ENCODE data around the gene LHFPL6.

The LHFPL6 gene

GRCh38 chr13:39604756-39605155 is 1.8 kb upstream of the LHFPL6 start:
- Mint-ChIP-seq H3K27ac (ENCODE audit: low read depth) (no peak overlapping the region), H3K27me3 (peaks cover 87% of the 10 kb centered on the region), H3K4me1 (peaks cover 6% of the 10 kb centered on the region), H3K9me3 (no peaks in the 10 kb centered on the region), H3K4me3 (no peak overlapping the region), H3K36me3 (ENCODE audit: insufficient read depth) (peaks cover 1% of the 10 kb centered on the region)
- DNase-seq (ENCODE audit: low spot score in 2 of 2) = no peak
- ATAC-seq (replicated peaks; ENCODE audit: extremely low read depth, poor library complexity, severe bottlenecking) = no peak

- DNase-seq (ENCODE audit: low spot score in 2 of 2) = no peak
- Mint-ChIP-seq H3K9me3 (no peaks in the 10 kb centered on the region), H3K36me3 (ENCODE audit: insufficient read depth) (peaks cover 1% of the 10 kb centered on the region), H3K4me3 (peak overlapping the region; percentile 51), H3K27me3 (peaks cover 79% of the 10 kb centered on the region), H3K4me1 (peaks cover 6% of the 10 kb centered on the region), H3K27ac (ENCODE audit: low read depth) (no peak overlapping the region)
- no peak for ATAC-seq (replicated peaks; ENCODE audit: extremely low read depth, poor library complexity, severe bottlenecking)
Observed at GRCh38 chr13:39603424-39603947, 493 bp upstream of the LHFPL6 start.

DNA sequence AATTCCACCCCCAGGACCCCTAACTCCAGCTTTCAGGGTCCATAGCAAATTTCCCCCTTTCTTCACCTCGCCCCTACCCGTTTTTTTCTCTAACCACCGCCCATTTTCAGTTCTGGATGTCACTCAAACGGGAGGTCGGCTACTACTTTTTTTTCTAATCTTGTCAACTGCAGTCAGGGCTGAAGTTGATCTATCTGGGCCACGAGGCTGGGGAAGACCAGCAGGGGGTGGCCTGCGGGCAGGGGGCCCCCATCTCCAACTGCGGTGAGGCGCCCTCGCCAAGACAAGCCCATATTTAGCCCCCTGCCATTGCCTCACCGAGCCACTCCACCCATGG is 748 bp downstream of the LHFPL6 start:
- Mint-ChIP-seq H3K9me3 (no peaks in the 10 kb centered on the region), H3K4me3 (peak overlapping the region; percentile 64), H3K4me1 (peaks cover 6% of the 10 kb centered on the region), H3K36me3 (ENCODE audit: insufficient read depth) (peaks cover 1% of the 10 kb centered on the region), H3K27me3 (peaks cover 70% of the 10 kb centered on the region), H3K27ac (ENCODE audit: low read depth) (no peak overlapping the region)
- DNase-seq (ENCODE audit: low spot score in 2 of 2) (no peak), ATAC-seq (replicated peaks; ENCODE audit: extremely low read depth, poor library complexity, severe bottlenecking) (no peak)

GRCh38 chr13:39601636-39602035 is 1.4 kb downstream of the LHFPL6 start:
- ATAC-seq (replicated peaks; ENCODE audit: extremely low read depth, poor library complexity, severe bottlenecking) = no peak
- Mint-ChIP-seq H3K9me3 (no peaks in the 10 kb centered on the region), H3K27ac (ENCODE audit: low read depth) (no peak overlapping the region), H3K4me1 (peaks cover 6% of the 10 kb centered on the region), H3K27me3 (peaks cover 64% of the 10 kb centered on the region), H3K4me3 (peak overlapping the region; percentile 64), H3K36me3 (ENCODE audit: insufficient read depth) (peaks cover 1% of the 10 kb centered on the region)
- DNase-seq (ENCODE audit: low spot score in 2 of 2) = no peak

DNA sequence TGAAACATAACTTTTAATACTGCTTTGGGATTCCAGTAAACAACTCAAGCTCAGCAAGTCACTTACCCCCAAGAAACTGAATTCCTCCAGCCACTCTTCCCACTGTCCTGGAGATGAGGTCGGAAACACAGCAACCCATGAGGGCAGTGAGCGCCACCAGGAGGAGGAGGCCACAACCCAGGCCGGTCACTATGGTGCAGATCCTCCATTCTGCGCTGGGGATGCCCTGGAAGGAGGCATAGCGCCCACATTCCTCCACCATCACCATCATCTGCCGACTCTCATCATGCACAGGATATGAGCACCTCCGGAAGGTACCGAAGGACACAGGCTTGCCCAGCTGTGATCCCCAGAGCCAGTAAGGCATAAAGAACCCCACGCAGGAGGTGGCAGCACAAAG is 2.2 kb downstream of the LHFPL6 start:
- Mint-ChIP-seq H3K4me1 (peaks cover 6% of the 10 kb centered on the region), H3K9me3 (no peaks in the 10 kb centered on the region), H3K27ac (ENCODE audit: low read depth) (no peak overlapping the region), H3K4me3 (no peak overlapping the region), H3K27me3 (peaks cover 60% of the 10 kb centered on the region), H3K36me3 (ENCODE audit: insufficient read depth) (peaks cover 1% of the 10 kb centered on the region)
- DNase-seq (ENCODE audit: low spot score in 2 of 2) (no peak), ATAC-seq (replicated peaks; ENCODE audit: extremely low read depth, poor library complexity, severe bottlenecking) (no peak)

- ATAC-seq (replicated peaks; ENCODE audit: extremely low read depth, poor library complexity, severe bottlenecking) (no peak), DNase-seq (ENCODE audit: low spot score in 2 of 2) (no peak)
- H3K4me3 Mint-ChIP-seq = no peak overlapping the region
- no peak overlapping the region for H3K27ac Mint-ChIP-seq (ENCODE audit: low read depth)
- no peaks in the 10 kb centered on the region for H3K9me3 Mint-ChIP-seq
- peaks cover 6% of the 10 kb centered on the region for H3K4me1 Mint-ChIP-seq
- H3K27me3 Mint-ChIP-seq = peaks cover 51% of the 10 kb centered on the region
- H3K36me3 Mint-ChIP-seq (ENCODE audit: insufficient read depth) = peaks cover under 1% of the 10 kb centered on the region
Observed at GRCh38 chr13:39599842-39600241, 3.2 kb downstream of the LHFPL6 start.

DNA sequence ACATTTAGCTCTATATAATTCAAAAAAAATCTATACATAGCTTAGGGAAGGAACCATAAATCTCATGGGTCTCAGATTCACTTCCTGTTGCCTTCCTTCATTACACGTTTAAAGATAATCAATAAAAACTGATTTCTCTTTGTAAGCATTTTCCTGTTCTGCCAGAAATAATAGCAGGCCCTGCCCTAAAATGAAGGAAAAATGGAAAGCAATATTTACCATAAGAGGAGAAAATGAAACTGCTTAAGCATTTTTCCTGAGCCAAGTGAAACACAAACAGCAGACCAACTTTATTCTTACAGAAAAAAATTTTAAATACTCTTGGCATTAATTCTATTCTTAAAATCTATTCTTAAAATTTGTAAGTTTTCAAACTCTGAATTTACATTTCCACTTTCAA is 4.0 kb downstream of the LHFPL6 start:
- H3K36me3 Mint-ChIP-seq (ENCODE audit: insufficient read depth) = no peaks in the 10 kb centered on the region
- peaks cover 6% of the 10 kb centered on the region for H3K4me1 Mint-ChIP-seq
- H3K9me3 Mint-ChIP-seq = no peaks in the 10 kb centered on the region
- no peak overlapping the region for H3K4me3 Mint-ChIP-seq
- no peak overlapping the region for H3K27ac Mint-ChIP-seq (ENCODE audit: low read depth)
- peaks cover 43% of the 10 kb centered on the region for H3K27me3 Mint-ChIP-seq
- no peak for ATAC-seq (replicated peaks; ENCODE audit: extremely low read depth, poor library complexity, severe bottlenecking)
- no peak for DNase-seq (ENCODE audit: low spot score in 2 of 2)

DNA sequence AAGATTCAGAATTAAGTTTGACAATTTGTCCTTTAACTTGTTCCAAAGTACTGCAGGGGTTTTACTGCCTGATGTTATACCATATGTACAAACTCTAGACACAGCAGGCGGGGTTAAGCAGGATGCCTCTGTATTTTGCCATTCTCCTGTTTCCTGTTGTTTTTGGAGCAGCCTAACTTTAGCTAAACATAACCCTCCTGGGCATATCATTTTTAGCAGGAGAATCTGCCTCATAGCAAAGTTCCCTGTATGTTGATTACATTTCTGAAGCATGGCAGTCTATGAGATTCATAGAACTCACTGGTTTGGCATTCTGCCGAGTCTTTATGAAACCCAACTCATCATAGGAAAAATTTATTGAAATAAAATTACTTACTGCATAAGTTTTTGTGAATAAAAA is 5.2 kb downstream of the LHFPL6 start:
- Mint-ChIP-seq H3K27ac (ENCODE audit: low read depth) (no peak overlapping the region), H3K4me1 (no peaks in the 10 kb centered on the region), H3K36me3 (ENCODE audit: insufficient read depth) (no peaks in the 10 kb centered on the region), H3K9me3 (no peaks in the 10 kb centered on the region), H3K4me3 (no peak overlapping the region), H3K27me3 (peaks cover 32% of the 10 kb centered on the region)
- no peak for ATAC-seq (replicated peaks; ENCODE audit: extremely low read depth, poor library complexity, severe bottlenecking)
- no peak for DNase-seq (ENCODE audit: low spot score in 2 of 2)

DNA sequence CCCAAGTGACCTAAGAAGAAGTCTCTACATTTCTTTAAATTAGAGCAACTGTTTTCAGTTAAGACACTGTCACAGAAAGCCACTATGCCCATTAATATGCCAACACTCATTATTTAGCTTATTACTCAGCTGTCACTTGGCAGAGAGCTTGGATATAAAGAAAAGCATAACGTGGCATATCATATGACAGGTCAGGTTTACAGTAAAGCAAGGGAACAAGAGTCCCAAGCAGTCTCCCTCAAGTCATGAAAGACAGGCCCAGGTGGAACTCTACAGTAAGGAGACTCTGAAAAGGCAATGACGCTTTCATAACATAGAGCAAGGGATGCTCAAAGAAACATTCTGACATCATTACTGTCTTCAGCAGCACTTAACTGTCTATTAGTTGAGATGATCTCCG is 6.3 kb downstream of the LHFPL6 start:
- no peaks in the 10 kb centered on the region for H3K36me3 Mint-ChIP-seq (ENCODE audit: insufficient read depth)

DNA sequence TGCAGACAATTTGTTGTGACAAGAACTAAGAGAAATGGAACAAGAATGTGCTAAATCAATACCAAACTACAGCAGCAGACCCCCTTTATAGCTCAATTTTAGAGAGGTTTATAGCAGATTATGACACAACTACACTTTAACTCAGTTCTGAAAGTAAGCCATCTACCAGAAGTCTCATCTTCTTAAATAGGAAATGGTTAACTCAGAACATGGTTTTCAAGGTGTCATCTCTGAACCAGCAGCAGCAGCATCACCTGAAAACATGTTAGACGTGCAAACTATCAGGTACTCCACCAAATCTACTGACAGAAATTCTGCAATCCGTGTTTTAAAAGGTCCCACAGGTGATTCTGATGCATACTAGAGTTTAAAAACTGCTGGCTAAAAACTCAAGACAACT is 6.8 kb downstream of the LHFPL6 start:
- no peak overlapping the region for H3K4me3 Mint-ChIP-seq
- no peaks in the 10 kb centered on the region for H3K9me3 Mint-ChIP-seq
- H3K4me1 Mint-ChIP-seq = no peaks in the 10 kb centered on the region
- no peaks in the 10 kb centered on the region for H3K36me3 Mint-ChIP-seq (ENCODE audit: insufficient read depth)
- no peak overlapping the region for H3K27ac Mint-ChIP-seq (ENCODE audit: low read depth)
- H3K27me3 Mint-ChIP-seq = peaks cover 28% of the 10 kb centered on the region
- no peak for DNase-seq (ENCODE audit: low spot score in 2 of 2)
- ATAC-seq (replicated peaks; ENCODE audit: extremely low read depth, poor library complexity, severe bottlenecking) = no peak

More for the DNA sequence above, 6.3 kb downstream of the LHFPL6 start:
- no peak overlapping the region for H3K4me3 Mint-ChIP-seq
- H3K27ac Mint-ChIP-seq (ENCODE audit: low read depth) = no peak overlapping the region
- peaks cover 31% of the 10 kb centered on the region for H3K27me3 Mint-ChIP-seq
- H3K4me1 Mint-ChIP-seq = no peaks in the 10 kb centered on the region
- H3K9me3 Mint-ChIP-seq = no peaks in the 10 kb centered on the region
- DNase-seq (ENCODE audit: low spot score in 2 of 2) = no peak
- no peak for ATAC-seq (replicated peaks; ENCODE audit: extremely low read depth, poor library complexity, severe bottlenecking)

- Mint-ChIP-seq H3K36me3 (ENCODE audit: insufficient read depth) (no peaks in the 10 kb centered on the region), H3K27me3 (peaks cover 31% of the 10 kb centered on the region), H3K4me3 (no peak overlapping the region), H3K9me3 (no peaks in the 10 kb centered on the region), H3K27ac (ENCODE audit: low read depth) (no peak overlapping the region), H3K4me1 (no peaks in the 10 kb centered on the region)
- DNase-seq (ENCODE audit: low spot score in 2 of 2) (no peak), ATAC-seq (replicated peaks; ENCODE audit: extremely low read depth, poor library complexity, severe bottlenecking) (no peak)
Observed at GRCh38 chr13:39590466-39591036, 12.4 kb downstream of the LHFPL6 start.

GRCh38 chr13:39588384-39588783 is 14.6 kb downstream of the LHFPL6 start:
- H3K9me3 Mint-ChIP-seq = no peaks in the 10 kb centered on the region
- H3K36me3 Mint-ChIP-seq (ENCODE audit: insufficient read depth) = no peaks in the 10 kb centered on the region
- ATAC-seq (replicated peaks; ENCODE audit: extremely low read depth, poor library complexity, severe bottlenecking) = no peak

GRCh38 chr13:39587939-39588338 is 15.1 kb downstream of the LHFPL6 start:
- no peak for ATAC-seq (replicated peaks; ENCODE audit: extremely low read depth, poor library complexity, severe bottlenecking)
- H3K4me3 Mint-ChIP-seq = no peak overlapping the region

More at GRCh38 chr13:39588384-39588783, 14.6 kb downstream of the LHFPL6 start:
- no peak overlapping the region for H3K4me3 Mint-ChIP-seq
- DNase-seq (ENCODE audit: low spot score in 2 of 2) = no peak
- H3K27ac Mint-ChIP-seq (ENCODE audit: low read depth) = no peak overlapping the region
- H3K27me3 Mint-ChIP-seq = peaks cover 31% of the 10 kb centered on the region
- no peaks in the 10 kb centered on the region for H3K4me1 Mint-ChIP-seq

More at GRCh38 chr13:39587939-39588338, 15.1 kb downstream of the LHFPL6 start:
- H3K36me3 Mint-ChIP-seq (ENCODE audit: insufficient read depth) = no peaks in the 10 kb centered on the region
- no peak overlapping the region for H3K27ac Mint-ChIP-seq (ENCODE audit: low read depth)
- no peaks in the 10 kb centered on the region for H3K4me1 Mint-ChIP-seq
- no peaks in the 10 kb centered on the region for H3K9me3 Mint-ChIP-seq
- no peak for DNase-seq (ENCODE audit: low spot score in 2 of 2)
- H3K27me3 Mint-ChIP-seq = peaks cover 31% of the 10 kb centered on the region
